OCI-LY1 (cell line): ENCODE data around the gene PAQR8.

Experiments
- EZH2 ChIP-seq: fragments of 200-600 bp; sonication (generic), shearing (Covaris generic); IDR thresholded peaks from 2 replicates; pipeline ENCODE4 v1.8.0; 2017; ENCODE audit warnings: borderline replicate concordance, mixed run types, mild to moderate bottlenecking, antibody characterized with exemption, low read length, moderate library complexity, mixed read lengths
- TF ChIP-seq, protein P1 (sequence below): fragments of 200-600 bp; sonication (generic), shearing (Covaris generic); IDR thresholded peaks from 2 replicates; pipeline ENCODE4 v1.5.1; 2017; ENCODE audit warnings: mild to moderate bottlenecking, antibody characterized with exemption, low read length, moderate library complexity, mixed read lengths

- TF ChIP-seq, protein P1, sequence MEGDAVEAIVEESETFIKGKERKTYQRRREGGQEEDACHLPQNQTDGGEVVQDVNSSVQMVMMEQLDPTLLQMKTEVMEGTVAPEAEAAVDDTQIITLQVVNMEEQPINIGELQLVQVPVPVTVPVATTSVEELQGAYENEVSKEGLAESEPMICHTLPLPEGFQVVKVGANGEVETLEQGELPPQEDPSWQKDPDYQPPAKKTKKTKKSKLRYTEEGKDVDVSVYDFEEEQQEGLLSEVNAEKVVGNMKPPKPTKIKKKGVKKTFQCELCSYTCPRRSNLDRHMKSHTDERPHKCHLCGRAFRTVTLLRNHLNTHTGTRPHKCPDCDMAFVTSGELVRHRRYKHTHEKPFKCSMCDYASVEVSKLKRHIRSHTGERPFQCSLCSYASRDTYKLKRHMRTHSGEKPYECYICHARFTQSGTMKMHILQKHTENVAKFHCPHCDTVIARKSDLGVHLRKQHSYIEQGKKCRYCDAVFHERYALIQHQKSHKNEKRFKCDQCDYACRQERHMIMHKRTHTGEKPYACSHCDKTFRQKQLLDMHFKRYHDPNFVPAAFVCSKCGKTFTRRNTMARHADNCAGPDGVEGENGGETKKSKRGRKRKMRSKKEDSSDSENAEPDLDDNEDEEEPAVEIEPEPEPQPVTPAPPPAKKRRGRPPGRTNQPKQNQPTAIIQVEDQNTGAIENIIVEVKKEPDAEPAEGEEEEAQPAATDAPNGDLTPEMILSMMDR: no peak
- TF ChIP-seq EZH2: no peak
These were observed 58.1 kb downstream of the PAQR8 start, which contains the start of gene EFHC1 for GRCh38 chr6:52419809-52420667.
